Mesenchymal stem cell (in vitro differentiated cells and primary cell): ENCODE data around the gene GLI3.

Experiments used
- DNase-seq: peaks from one replicate; pipeline ENCODE4 v3.0.0-alpha.2; 2013
- H2AFZ ChIP-seq: one replicate; pipeline ENCODE4 v1.6.1; 2013; ENCODE audit warnings: low read depth, mild to moderate bottlenecking, control low read depth, inconsistent platforms, low read length, moderate library complexity
- H2AK5ac ChIP-seq: 2 replicates; pipeline ENCODE4 v1.6.1; 2013; ENCODE audit warnings: low read length, moderate library complexity, mild to moderate bottlenecking, inconsistent platforms; ENCODE audit not compliant: severe bottlenecking
- H2BK120ac ChIP-seq: one replicate; pipeline ENCODE4 v1.6.1; 2013; ENCODE audit warnings: low read depth, mild to moderate bottlenecking, inconsistent platforms, low read length, moderate library complexity
- H2BK12ac ChIP-seq, 2 experiments: one replicate each; pipeline ENCODE4 v1.6.1; 2013; ENCODE audit warnings: inconsistent platforms in 2 of 2, low read length in 2 of 2, mild to moderate bottlenecking in 2 of 2, moderate library complexity in 2 of 2, control low read depth in 1 of 2
- H2BK15ac ChIP-seq: one replicate; pipeline ENCODE4 v1.6.1; 2013; ENCODE audit warnings: mild to moderate bottlenecking, low read depth, inconsistent platforms; ENCODE audit not compliant: poor library complexity, severe bottlenecking
- H2BK5ac ChIP-seq: 2 replicates; pipeline ENCODE4 v1.6.1; 2013; ENCODE audit warnings: low read depth, mild to moderate bottlenecking, low read length, control low read depth, inconsistent platforms; ENCODE audit not compliant: poor library complexity, severe bottlenecking
- H3K14ac ChIP-seq, 2 experiments: one replicate each; pipeline ENCODE4 v1.6.1; 2013; ENCODE audit warnings: inconsistent platforms in 2 of 2, low read length in 2 of 2, control low read depth in 1 of 2, mild to moderate bottlenecking in 1 of 2, moderate library complexity in 1 of 2
- H3K18ac ChIP-seq, 2 experiments: one replicate each; pipeline ENCODE4 v1.6.1; 2013; ENCODE audit warnings: inconsistent platforms in 2 of 2, low read length in 2 of 2, control low read depth in 1 of 2, low read depth in 1 of 2, mild to moderate bottlenecking in 1 of 2
- H3K23ac ChIP-seq, 2 experiments: one replicate each; pipeline ENCODE4 v1.6.1; 2013; ENCODE audit warnings: inconsistent platforms in 2 of 2, low read length in 2 of 2, mild to moderate bottlenecking in 2 of 2, moderate library complexity in 2 of 2, control low read depth in 1 of 2
- H3K27ac ChIP-seq: 2 replicates; pipeline ENCODE4 v1.5.1; 2013; ENCODE audit warnings: mild to moderate bottlenecking, moderate library complexity, low read length, control low read depth, inconsistent platforms; ENCODE audit not compliant: poor library complexity, severe bottlenecking
- H3K27me3 ChIP-seq, 2 experiments: 2 replicates each; pipeline versions ENCODE4 v1.6.1 to v1.7.0; 2013; ENCODE audit warnings: low read length in 2 of 2, mild to moderate bottlenecking in 2 of 2, moderate library complexity in 2 of 2, control low read depth in 1 of 2, inconsistent platforms in 1 of 2; ENCODE audit not compliant: control insufficient read depth in 1 of 2, insufficient read depth in 1 of 2
- H3K36me3 ChIP-seq, 2 experiments: 2 replicates each; pipeline versions ENCODE4 v1.6.1 to v1.7.0; 2013; ENCODE audit warnings: low read length in 2 of 2, control low read depth in 1 of 2, inconsistent platforms in 1 of 2, low read depth in 1 of 2, mild to moderate bottlenecking in 1 of 2; ENCODE audit not compliant: insufficient read depth in 2 of 2, control insufficient read depth in 1 of 2
- H3K4ac ChIP-seq, 2 experiments: one replicate each; pipeline ENCODE4 v1.6.1; 2013; ENCODE audit warnings: inconsistent platforms in 2 of 2, low read length in 2 of 2, mild to moderate bottlenecking in 2 of 2, moderate library complexity in 2 of 2, control low read depth in 1 of 2, low read depth in 1 of 2
- H3K4me1 ChIP-seq: 2 replicates; pipeline ENCODE4 v1.6.1; 2013; ENCODE audit warnings: low read depth, low read length, control low read depth; ENCODE audit not compliant: control insufficient read depth, insufficient read depth
- H3K4me2 ChIP-seq: 2 replicates; pipeline ENCODE4 v1.6.1; 2013; ENCODE audit warnings: low read length, mild to moderate bottlenecking, inconsistent platforms; ENCODE audit not compliant: poor library complexity, severe bottlenecking
- H3K4me3 ChIP-seq, 2 experiments: 2 replicates each; pipeline versions ENCODE4 v1.5.1 to v1.7.0; 2013; ENCODE audit warnings: low read length in 2 of 2, mild to moderate bottlenecking in 2 of 2, control low read depth in 1 of 2, low read depth in 1 of 2; ENCODE audit not compliant: insufficient read depth in 1 of 2
- H3K79me1 ChIP-seq: replicated peaks from 2 replicates; pipeline ENCODE4 v1.6.1; 2013; ENCODE audit warnings: mild to moderate bottlenecking, control low read depth, low read length, inconsistent platforms; ENCODE audit not compliant: poor library complexity, severe bottlenecking
- H3K9ac ChIP-seq: 2 replicates; pipeline ENCODE4 v1.7.0; 2013; ENCODE audit warnings: mild to moderate bottlenecking, low read length, moderate library complexity
- H3K9me3 ChIP-seq: 2 replicates; pipeline ENCODE4 v1.7.0; 2013; ENCODE audit warnings: mild to moderate bottlenecking, low read length; ENCODE audit not compliant: control insufficient read depth
- H4K8ac ChIP-seq: one replicate; pipeline ENCODE4 v1.6.1; 2013; ENCODE audit warnings: inconsistent platforms, mild to moderate bottlenecking, low read length, moderate library complexity
- H4K91ac ChIP-seq: one replicate; pipeline ENCODE4 v1.6.1; 2013; ENCODE audit warnings: mild to moderate bottlenecking, low read length, inconsistent platforms
- WGBS: methylation state at CpG from one replicate; pipeline ENCODE4 v1.1.7; 2013; ENCODE audit warnings: mixed read lengths; 5-methylcytosine and 5-hydroxymethylcytosine counted together

GLI3 gene

DNA sequence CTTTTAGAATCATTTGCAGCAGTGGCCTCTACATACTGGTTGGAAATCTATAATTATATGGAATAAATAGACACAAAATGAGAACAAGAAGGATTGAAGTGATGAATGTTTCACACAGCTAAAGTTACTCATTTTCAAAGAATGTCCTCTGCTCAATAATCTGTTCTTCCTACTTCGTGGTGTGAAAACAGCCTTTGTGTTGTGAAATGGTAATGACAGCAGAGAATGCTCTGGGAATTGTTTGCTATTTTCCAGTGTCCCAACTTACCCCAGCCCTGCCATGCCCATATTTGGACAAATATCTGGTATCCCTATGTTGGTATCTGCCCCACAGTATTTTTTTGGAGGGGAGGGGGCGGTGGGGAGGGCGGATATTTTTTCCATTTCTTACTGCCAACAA, 130.4 kb downstream of the GLI3 start:
- H3K27me3 ChIP-seq, result no peaks in the 10 kb centered on the region
- DNase-seq, result no peak
- H3K4me2 ChIP-seq, result no peak overlapping the region
- H3K4me1 ChIP-seq, result peaks cover 7% of the 10 kb centered on the region
- H3K9ac ChIP-seq, result no peak overlapping the region
- no peak overlapping the region for H2BK120ac ChIP-seq
- no peak overlapping the region for H2BK12ac ChIP-seq
- H2BK5ac ChIP-seq, result no peak overlapping the region
- H3K79me1 ChIP-seq, result peaks cover 5% of the 10 kb centered on the region
- H4K91ac ChIP-seq, result no peak overlapping the region
- H3K9me3 ChIP-seq, result no peaks in the 10 kb centered on the region
- H3K18ac ChIP-seq, result no peak overlapping the region
- H3K27ac ChIP-seq, result no peak overlapping the region
- no peak overlapping the region for H3K4ac ChIP-seq
- H2AK5ac ChIP-seq, result no peak overlapping the region
- H3K36me3 ChIP-seq, result peaks cover 0 to 27% of the 10 kb centered on the region in 2 experiments
- H3K14ac ChIP-seq, result no peak overlapping the region
- no peak overlapping the region for H4K8ac ChIP-seq
- 100% methylated on average over 2 of the region's 3 CpGs for WGBS
- H2AFZ ChIP-seq, result no peak overlapping the region
- H2BK15ac ChIP-seq, result no peak overlapping the region
- no peak overlapping the region for H3K4me3 ChIP-seq
- H3K23ac ChIP-seq, result no peak overlapping the region

GRCh38 chr7:42105554-42106358, 131.3 kb downstream of the GLI3 start:
- Histone ChIP-seq H3K4me3 (no peak overlapping the region), H2BK5ac (no peak overlapping the region), H3K4me2 (no peak overlapping the region), H3K14ac (no peak overlapping the region), H3K4me1 (peaks cover 7% of the 10 kb centered on the region), H2AK5ac (no peak overlapping the region), H3K9me3 (no peaks in the 10 kb centered on the region), H3K23ac (no peak overlapping the region), H4K8ac (no peak overlapping the region), H3K27me3 (no peaks in the 10 kb centered on the region), H3K27ac (no peak overlapping the region), H3K9ac (peak overlapping the region; percentile 9), H4K91ac (no peak overlapping the region), H3K36me3 (peaks cover 0 to 22% of the 10 kb centered on the region in 2 experiments), H2BK12ac (no peak overlapping the region), H2BK120ac (no peak overlapping the region), H2AFZ (no peak overlapping the region), H3K18ac (no peak overlapping the region), H2BK15ac (no peak overlapping the region), H3K79me1 (peaks cover 5% of the 10 kb centered on the region), H3K4ac (no peak overlapping the region)
- DNase-seq, result no peak
- 86% methylated on average over 12 of the region's 12 CpGs for WGBS

DNA sequence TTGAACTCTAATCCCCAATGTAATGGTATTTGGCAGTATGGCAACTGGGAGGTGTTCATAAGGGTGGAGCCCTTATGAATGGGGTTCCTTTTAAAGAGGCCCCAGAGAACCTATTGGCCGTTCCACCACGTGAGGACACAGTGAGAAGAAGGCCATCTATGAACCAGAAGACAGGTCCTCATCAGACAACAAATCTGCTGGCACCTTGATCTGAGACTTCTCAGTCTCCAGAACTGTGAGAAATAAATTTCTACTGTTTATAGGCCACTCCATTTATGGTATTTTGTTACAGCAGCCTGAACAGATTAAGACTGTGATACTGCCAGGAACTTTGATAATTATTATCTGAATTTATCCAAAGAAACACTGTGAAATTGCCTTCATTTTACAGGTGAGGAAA, 132.3 kb downstream of the GLI3 start:
- Histone ChIP-seq H3K4me3 (no peak overlapping the region), H2AFZ (no peak overlapping the region), H2BK15ac (no peak overlapping the region), H2BK120ac (no peak overlapping the region), H2AK5ac (no peak overlapping the region), H3K27me3 (no peaks in the 10 kb centered on the region), H3K9me3 (no peaks in the 10 kb centered on the region), H2BK5ac (no peak overlapping the region), H3K27ac (no peak overlapping the region), H3K79me1 (peaks cover 2% of the 10 kb centered on the region), H3K36me3 (peaks cover 0 to 22% of the 10 kb centered on the region in 2 experiments), H3K4me1 (peaks cover 7% of the 10 kb centered on the region), H4K8ac (no peak overlapping the region), H3K4me2 (no peak overlapping the region), H2BK12ac (no peak overlapping the region), H4K91ac (no peak overlapping the region), H3K9ac (no peak overlapping the region), H3K14ac (no peak overlapping the region), H3K4ac (no peak overlapping the region), H3K18ac (no peak overlapping the region), H3K23ac (no peak overlapping the region)
- DNase-seq, result no peak
- WGBS, result 100% methylated on average over 2 of the region's 2 CpGs

GRCh38 chr7:42104231-42104630, 132.8 kb downstream of the GLI3 start:
- H2BK12ac ChIP-seq, result no peak overlapping the region
- peaks cover 7% of the 10 kb centered on the region for H3K4me1 ChIP-seq
- no peak overlapping the region for H2BK120ac ChIP-seq
- no peak overlapping the region for H3K23ac ChIP-seq
- no peaks in the 10 kb centered on the region for H3K9me3 ChIP-seq
- no peak overlapping the region for H3K9ac ChIP-seq
- H4K91ac ChIP-seq, result no peak overlapping the region
- no peak overlapping the region for H3K4ac ChIP-seq
- no peak overlapping the region for H2BK5ac ChIP-seq
- no peaks in the 10 kb centered on the region for H3K27me3 ChIP-seq
- H2BK15ac ChIP-seq, result no peak overlapping the region
- no peak overlapping the region for H3K18ac ChIP-seq
- no peak for DNase-seq
- H2AFZ ChIP-seq, result no peak overlapping the region
- H3K4me3 ChIP-seq, result no peak overlapping the region
- H3K79me1 ChIP-seq, result peaks cover 2% of the 10 kb centered on the region
- H2AK5ac ChIP-seq, result no peak overlapping the region
- H3K27ac ChIP-seq, result no peak overlapping the region
- H3K4me2 ChIP-seq, result no peak overlapping the region
- no peak overlapping the region for H3K14ac ChIP-seq
- no peak overlapping the region for H4K8ac ChIP-seq
- 100% methylated on average over 4 of the region's 5 CpGs for WGBS
- H3K36me3 ChIP-seq, result peaks cover 0 to 22% of the 10 kb centered on the region in 2 experiments
